Activated CD8-positive, alpha-beta memory T cell treated with anti-CD3 and anti-CD28 coated beads, Interleukin-2, amount 50 U/mL, for 24 hours (primary cell): ENCODE data around the gene SLC17A7.
A peak's percentile ranks its signal among the peaks of the same experiment; 100 is the strongest.
"Not testable (repeated sequence)": the region's sequence is repeated elsewhere in the genome, so short reads cannot be mapped to it uniquely, and the experiment has no call there.

Experiments
- DNase-seq: peaks from one replicate; pipeline ENCODE4 v3.0.0-alpha.2; 2020; ENCODE audit errors: extremely low read depth

Gene SLC17A7

DNA sequence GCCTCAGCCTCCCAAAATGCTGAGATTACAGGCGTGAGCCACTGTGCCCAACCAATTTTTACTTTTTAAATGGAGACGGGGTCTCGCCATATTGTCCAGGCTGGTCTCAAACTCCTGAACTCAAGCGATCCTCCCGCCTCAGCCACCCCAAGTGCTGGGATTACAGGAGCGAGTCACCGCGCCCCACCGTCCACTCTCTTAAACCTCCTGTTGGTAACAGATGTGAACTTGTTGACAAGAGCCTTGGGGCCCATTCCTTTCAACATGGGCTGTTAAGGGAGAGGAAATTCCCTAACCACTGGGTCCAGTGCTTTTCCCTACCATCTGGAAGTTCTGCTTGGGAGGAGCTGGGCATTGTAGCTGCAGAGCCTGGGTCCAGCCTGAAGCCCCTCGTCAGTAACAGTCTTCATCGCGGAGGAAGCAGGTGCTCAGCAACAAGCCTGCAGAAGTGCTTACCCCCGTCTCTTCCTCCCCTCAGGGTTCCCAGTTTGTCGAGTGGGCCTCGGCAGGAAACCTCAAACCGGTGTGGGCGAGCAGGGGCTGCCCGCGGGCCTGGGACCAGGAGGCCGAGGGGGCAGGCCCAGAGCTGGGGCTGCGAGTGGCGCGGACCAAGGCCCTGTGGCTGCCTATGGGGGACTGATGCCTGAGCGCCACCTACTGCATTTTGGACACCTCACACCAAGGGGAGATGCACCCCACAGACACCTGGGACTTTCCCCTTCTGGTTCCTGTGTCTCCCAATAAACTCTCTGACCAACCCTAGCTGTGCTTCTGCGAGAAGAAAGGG, 28.7 kb upstream of the SLC17A7 start:
- DNase-seq = no peak

DNA sequence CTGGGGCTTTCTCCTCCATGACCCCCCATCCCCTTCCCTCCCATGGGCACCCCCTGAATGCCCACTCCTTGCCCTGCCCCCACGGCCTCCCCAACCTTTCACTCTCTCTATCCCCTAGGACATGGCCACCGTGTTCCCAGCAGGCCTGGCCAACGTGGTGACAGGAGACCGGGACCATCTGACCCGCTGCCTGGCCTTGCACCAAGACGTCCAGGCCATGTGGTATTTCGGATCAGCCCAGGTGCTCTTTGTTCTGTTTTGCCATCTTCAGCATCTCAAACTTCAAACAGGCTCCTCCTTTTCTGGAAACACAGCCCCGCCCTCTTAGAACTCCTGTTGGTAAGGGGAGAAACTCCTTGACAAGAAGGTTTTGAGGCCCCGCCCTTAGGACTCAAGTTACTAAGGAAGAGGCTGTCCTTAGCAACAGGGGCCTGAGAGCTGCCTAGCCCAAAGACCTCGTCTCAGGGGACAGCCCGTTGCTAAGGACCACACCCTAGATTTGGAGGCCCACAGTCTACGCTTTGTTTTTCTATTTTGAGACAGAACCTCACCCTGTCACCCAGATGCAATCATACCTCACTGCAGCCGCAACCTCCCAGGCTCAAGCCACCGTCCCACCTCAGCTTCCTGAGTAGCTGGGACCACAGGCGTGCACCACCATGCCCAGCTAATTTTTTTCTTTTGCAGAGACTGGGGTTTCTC, 27.6 kb upstream of the SLC17A7 start:
- no peak for DNase-seq

DNA sequence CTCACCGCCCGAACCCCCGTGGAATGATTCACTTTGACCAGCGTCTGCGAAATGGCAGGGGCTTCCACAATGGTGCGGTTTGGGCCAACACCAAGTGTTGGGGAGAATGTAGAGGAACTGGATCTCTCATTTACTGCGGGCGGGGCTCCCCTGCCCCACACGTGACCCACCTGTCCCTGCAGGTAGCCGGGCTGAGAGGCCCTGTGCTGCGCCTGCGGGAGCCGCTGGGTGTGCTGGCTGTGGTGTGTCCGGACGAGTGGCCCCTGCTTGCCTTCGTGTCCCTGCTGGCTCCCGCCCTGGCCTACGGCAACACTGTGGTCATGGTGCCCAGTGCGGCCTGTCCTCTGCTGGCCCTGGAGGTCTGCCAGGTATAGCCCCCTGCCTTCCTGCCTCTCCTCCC, 26.9 kb upstream of the SLC17A7 start:
- no peak for DNase-seq

DNA sequence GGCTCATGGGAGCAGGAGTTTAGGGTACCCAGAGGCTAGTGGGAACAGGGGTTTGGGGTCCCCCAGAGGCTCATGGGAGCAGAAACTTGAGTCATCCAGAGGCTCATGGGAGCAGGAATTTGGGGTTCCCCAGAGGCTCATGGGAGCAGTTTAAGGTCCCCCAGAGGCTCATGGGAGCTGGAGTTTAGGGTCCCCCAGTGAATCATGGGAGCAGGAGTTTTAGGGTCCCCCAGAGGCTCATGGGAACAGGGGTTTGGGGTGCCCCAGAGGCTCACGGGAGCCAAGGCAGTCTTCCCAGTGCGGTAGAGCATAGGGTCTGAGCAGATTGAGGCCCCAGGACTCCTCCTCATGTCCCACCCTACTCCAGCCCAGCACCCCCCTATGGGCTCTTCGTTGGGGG, 24.0 kb upstream of the SLC17A7 start:
- no peak for DNase-seq

DNA sequence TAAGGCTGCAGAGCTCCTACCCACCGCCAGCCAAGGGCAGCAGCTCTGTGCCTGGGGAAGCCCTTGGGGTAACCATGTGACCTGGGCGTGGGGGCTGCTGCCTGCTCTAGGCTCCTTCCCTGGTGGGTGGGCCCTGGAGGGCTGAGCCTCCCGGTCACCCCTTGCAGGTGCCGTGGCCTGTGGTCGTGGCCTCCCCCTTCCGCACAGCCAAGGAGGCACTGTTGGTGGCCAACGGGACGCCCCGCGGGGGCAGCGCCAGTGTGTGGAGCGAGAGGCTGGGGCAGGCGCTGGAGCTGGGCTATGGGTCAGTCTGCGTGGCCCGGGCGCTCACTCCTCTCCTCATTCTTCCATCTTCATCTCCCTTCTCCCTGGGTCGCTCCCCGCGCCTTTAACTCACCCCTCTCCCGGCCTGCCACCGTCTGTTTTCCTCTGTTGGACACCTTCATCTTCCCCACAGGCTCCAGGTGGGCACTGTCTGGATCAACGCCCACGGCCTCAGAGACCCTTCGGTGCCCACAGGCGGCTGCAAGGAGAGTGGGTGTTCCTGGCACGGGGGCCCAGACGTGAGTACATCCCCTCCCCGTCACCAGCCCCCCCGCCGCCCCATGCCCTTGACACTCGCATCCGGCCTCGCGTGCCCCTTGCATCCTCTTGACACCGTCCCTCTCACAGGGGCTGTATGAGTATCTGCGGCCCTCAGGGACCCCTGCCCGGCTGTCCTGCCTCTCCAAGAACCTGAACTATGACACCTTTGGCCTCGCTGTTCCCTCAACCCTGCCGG, 22.8 kb upstream of the SLC17A7 start:
- no peak for DNase-seq

DNA sequence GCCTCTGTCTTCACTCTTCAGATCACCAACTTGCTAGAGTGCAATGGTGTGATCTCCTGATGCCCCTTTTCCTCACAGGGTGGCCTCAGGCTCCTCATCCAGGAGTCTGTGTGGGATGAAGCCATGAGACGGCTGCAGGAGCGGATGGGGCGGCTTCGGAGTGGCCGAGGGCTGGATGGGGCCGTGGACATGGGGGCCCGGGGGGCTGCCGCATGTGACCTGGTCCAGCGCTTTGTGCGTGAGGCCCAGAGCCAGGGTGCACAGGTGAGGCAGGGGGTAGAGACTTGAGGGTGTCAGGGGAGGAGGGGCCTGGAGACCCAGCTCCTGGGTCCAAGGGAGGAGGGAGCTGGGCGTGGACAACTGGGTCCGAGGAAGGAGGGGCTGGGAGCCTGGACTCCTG, 21.2 kb upstream of the SLC17A7 start:
- DNase-seq = no peak

DNA sequence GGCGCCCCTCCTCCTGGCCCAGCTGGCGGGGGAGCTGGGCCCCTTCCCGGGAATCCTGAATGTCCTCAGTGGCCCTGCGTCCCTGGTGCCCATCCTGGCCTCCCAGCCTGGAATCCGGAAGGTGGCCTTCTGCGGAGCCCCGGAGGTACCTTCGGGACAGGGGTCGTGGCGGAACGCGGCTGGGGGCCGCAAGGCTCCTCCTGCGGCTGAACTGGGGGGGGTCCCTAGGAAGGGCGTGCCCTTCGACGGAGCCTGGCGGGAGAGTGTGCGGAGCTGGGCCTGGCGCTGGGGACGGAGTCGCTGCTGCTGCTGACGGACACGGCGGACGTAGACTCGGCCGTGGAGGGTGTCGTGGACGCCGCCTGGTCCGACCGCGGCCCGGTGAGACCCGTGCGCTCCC, 20.3 kb upstream of the SLC17A7 start:
- DNase-seq = no peak

DNA sequence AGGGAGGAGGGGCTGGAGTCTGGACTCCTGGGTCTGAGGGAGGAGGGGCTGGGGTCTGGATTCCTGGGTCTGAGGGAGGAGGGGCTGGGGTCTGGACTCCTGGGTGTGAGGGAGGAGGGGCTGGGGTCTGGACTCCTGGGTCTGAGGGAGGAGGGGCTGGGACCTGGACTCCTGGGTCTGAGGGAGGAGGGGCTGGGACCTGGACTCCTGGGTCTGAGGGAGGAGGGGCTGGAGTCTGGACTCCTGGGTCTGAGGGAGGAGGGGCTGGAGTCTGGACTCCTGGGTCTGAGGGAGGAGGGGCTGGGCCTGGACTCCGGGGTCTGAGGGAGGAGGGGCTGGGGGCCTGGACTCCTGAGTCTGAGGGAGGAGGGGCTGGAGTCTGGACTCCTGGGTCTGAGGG, 19.8 kb upstream of the SLC17A7 start:
- not testable (repeated sequence) for DNase-seq

DNA sequence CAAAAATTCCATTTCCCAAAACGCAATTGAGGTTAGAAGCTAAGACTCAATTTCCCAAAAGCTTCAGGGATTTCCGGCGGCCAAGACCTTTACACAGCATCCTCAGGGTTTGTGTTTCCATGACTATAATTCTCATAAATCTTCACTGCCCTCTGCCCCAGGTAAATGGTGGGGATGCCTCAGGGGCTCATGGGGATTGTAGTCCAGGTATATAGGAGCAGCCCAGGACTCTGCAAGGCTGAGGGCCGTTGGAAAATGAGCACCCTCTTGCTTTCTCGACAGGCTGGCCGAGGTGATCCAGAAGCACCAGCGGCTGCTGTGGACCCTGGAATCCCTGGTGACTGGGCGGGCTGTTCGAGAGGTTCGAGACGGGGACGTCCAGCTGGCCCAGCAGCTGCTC, 18.1 kb upstream of the SLC17A7 start:
- no peak for DNase-seq

DNA sequence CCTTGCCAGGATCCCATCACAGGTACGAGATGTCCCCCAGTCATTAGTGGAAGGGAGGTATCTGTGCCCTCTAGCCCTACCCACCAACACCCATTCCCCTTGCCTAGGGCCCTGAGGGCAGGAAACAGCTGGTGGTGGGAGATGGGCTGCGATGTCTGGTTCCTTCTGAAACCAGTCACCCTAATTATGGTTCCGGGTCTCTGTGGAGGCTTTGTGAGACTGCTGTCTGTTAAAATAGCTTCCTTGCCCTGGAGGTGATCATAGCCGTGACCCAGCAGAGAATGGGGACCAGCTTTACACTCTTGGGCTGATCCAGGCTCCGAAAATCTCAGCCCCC, 17.2 kb upstream of the SLC17A7 start:
- DNase-seq = no peak

DNA sequence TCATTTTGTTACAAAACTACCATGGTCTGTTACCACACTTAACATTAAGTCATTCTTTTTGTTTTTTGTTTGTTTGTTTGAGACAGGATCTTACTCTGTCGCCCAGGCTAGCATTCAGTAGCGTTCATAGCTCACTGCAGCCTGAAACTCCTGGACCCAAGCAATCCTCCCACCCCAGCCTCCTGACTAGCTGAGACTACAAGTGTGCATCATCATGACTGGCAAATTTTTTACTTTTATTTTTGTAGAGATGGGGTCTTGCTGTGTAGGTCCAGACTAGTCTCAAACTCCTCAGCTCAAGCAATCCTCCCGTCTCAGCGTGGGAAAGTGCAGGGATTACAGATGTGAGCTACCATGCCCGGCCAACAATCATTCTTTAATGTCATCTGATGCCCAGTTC, 15.0 kb upstream of the SLC17A7 start:
- DNase-seq = no peak

DNA sequence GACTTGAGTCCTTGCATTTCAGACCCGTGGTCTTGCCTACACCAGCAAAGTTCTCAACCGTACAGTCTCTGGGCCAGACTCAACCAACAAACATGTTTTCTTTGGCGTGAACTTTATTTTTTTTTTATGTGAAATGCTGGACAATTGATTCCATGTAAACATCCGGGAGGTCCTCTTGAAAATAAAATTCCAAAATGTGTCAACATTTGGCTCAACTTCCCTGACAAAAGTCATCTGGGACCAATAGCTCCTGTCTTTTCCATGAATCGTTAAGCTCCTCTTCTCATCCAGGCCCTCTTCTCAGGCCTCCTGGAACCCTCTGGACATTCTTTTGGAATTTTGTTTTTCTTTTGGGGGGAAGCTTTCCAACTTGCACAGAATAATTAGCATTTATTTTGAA, 14.4 kb upstream of the SLC17A7 start:
- no peak for DNase-seq

DNA sequence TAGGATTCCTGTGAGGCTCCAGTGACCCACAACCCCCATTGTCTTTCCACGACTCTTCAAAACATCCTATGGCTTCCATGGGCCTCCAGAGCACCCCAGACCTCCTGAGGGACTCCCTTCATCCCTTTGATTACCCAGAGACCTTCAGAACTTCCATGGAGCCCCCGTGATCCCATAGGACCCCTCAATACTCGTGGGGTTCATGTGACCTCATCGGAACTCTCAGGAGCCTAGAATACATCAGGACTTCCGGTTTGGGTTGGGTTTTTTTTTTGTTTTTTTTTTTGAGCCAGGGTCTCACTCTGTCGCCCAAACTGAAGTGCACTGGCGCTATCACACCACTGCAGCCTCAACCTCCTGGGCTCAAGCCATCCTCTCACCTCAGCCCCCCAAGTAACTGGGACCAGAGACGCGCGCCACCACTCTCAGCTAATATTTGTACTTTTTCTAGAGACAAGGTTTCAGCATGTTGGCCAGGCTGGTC, 12.5 kb upstream of the SLC17A7 start:
- DNase-seq = no peak

DNA sequence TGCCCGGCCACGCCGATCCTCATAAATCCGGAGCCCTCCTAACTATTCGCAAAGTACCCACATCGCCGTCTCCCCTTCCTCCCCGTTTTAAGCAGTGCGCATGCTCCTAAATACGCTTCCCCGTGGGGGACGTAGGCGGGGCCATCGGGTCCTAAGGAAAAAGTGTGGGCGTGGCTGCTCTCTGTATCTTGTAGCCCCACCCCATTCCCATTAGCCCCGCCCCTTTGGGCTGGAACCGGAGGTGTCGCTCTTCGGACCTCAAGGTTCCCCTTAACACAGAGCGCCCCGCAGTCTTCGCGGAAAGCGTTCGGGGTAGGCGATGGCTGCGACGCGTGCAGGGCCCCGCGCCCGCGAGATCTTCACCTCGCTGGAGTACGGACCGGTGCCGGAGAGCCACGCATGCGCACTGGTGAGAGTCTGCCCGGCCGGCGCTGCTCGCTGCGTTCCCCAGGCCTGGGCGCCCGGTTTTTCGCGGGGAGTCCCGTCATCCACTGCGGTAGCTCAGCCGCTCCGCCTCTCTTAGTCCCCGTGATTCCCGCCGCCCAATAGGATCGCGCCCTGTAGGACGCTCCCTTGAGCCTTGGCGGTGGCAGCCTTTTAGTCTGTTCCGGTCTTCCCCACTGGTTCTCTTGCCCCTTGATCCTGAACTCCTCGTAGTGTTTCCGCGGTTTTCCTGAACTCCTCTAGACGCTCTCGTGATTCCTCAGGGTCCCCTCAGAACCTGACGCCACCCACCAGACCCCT, 11.9 kb upstream of the SLC17A7 start, which contains the start of gene ALDH16A1:
Gene ALDH16A1, plus strand, starts transcription at position 213 of the 744 bp plus-strand sequence. Its CDS starts 107 bp downstream, at position 320.
- DNase-seq = peak; percentile 93

DNA sequence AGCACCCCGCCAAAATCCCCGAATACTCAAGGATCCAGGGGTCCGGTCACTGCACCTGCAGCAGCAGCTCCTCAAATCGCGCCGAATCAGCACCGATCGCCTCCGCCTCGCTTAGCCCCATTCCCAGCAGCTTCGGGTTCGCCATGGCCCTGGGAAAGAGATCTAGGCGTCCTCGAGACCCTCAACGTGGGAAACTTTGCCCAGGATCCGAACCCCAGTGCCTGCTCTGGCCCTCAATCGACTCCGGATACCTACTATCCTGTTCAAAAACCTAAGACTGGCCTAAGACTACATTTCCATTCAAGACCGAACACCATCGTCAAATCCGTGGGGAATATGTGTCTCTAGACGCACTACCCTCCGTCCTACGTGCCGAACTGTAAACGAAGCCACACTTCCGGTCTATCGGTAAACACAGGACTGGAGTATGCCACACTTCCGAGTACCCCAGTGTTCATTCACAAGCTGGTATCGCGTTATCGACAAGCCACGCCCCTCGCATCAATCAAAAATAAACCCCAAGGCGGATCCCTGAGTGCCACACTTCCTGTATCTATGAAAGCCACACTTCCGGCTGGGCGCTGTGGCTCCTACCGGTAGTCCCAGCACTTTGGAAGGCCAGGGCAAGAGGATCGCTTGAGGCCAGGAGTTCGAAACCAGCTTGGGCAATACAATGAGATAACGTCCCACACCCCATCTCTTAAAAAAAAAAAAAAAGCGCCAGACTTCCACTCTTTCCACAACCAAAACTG, 10.3 kb upstream of the SLC17A7 start, which contains the start of gene PIH1D1:
Gene PIH1D1, minus strand, starts transcription at position 385 of the 752 bp plus-strand sequence. Its CDS starts 240 bp downstream, at position 145.
- DNase-seq = peak; percentile 94

DNA sequence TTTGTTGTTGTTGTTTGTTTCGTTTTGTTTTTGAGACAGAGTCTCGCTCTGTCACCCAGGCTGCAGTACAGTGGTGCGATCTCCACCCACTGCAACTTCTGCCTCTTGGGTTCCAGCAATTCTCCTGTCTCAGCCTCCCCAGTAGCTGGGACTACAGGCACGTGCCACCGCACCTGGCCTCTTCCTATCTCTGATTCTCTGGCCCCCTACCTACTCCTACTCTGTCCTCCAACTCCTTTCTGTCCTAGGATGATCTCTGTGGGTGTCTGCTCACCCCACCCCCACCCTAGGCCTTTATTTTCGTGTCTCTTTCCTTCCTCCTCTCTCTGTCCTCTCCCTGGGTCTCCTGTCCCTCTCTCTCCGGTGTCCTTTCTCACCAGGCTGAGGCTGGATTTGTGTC, 9.1 kb upstream of the SLC17A7 start:
- DNase-seq = no peak

DNA sequence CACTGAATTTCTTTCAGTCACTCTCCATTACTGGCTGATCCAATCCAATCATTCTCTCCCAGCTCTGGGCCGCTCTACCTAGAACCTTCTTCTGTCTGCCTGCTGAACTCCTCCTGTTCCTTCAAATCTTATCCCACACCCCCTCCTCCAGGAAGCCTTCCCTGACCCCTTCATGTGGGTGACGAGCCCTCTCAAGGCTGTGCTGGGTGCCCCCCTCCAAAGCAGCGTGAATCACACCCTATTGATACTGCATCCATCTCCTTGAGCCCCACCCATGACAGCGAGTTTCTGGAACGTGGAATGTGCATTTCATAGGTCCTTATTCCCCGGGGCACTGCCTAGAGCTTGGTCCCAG, 7.1 kb upstream of the SLC17A7 start:
- DNase-seq = no peak

DNA sequence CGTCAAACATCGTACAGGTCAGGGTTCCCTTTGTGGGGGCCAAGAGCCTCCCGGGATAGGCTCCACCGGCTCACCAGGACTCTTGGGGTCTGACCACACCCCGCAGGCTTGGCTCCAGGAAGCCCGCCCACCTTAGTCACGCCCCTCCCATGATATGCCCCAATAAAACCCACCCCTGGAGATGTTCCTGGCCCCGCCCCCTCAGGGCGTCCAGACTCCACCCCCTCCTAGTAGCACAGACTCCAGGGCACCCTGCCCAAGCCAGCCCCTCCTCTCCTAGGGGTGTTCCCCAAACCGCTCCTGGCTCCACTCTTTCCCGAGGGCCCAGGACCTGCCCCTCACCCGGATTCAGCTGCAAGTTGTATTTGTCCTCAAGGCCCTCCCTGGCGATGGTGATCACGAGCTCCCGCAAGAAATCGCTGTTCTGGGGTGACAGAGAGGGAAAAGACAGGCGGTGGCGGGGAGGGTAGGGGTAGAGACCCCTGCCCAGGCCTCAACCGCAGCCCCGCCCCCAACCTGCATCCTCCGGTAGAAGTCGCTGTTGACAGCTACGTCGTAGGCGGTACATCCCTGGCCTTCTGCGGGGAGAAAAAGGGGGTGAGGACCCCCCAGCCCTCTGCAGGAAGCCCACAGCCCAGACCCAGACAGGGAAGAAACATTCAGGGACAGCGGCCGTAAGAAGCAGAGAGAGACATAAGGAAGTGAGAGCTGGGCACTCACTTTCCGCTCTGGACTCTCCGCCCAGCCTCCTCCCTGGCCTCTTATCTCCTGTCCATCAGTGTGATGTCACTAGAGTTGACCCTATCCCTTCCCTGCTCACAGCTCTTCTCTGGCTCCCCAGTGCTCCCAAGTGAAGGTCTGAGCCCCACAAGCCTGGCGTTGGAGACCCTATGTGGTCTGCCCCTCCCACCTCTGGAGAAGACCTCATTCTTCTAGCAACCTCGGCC, 6.4 kb upstream of the SLC17A7 start:
- DNase-seq = no peak

DNA sequence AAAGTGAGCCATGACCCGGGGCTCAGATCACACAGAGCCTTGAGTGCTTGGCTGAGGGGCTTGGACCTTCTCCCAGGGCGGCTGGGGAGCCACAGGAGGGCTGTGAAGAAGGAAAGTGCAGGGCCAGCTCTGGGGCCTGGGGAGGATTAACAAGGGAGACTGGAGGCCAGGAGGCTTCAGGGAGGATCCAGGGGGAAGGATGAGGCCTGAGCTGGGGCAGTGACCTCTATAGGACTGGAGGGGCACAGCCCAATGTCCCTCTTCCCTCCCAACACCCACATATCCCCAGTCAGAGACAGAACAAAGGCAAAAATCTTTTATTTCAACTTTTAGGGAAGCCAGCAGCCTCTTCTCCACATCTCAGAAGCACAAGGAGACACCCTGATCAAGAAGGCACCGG, 4.7 kb upstream of the SLC17A7 start:
- DNase-seq = no peak
